GM21619 (cell line): ENCODE results near the gene SMPDL3B.
A peak's percentile ranks its signal among the peaks of the same experiment; 100 is the strongest.

Source experiments
- ATAC-seq: cut with Tn5 transposase; IDR thresholded peaks from one replicate; pipeline ENCODE4 v1.9.1; 2021; ENCODE audit not compliant: unreplicated experiment

The SMPDL3B gene

GRCh38 chr1:27934818-27935549 lies at the start of gene SMPDL3B:
Gene SMPDL3B, plus strand, starts transcription at chr1:27935000. Its CDS starts 184 bp downstream, at chr1:27935184.
- no peak for ATAC-seq

- ATAC-seq = no peak
Measured at GRCh38 chr1:27885114-27885528, 49.7 kb upstream of the SMPDL3B start.

- no peak for ATAC-seq
Measured at GRCh38 chr1:27885621-27886352, 49.0 kb upstream of the SMPDL3B start.

GRCh38 chr1:27886353-27886679 lies 48.5 kb upstream of the SMPDL3B start:
- ATAC-seq = no peak

GRCh38 chr1:27886744-27887143 lies 48.1 kb upstream of the SMPDL3B start:
- no peak for ATAC-seq

GRCh38 chr1:27887215-27888021 lies 47.4 kb upstream of the SMPDL3B start:
- ATAC-seq = no peak

- no peak for ATAC-seq
Measured at GRCh38 chr1:27889506-27889905, 45.3 kb upstream of the SMPDL3B start.

- ATAC-seq = peak; percentile 44
Measured at GRCh38 chr1:27891196-27891889, 43.5 kb upstream of the SMPDL3B start.

GRCh38 chr1:27894521-27894920 lies 40.3 kb upstream of the SMPDL3B start:
- no peak for ATAC-seq

- no peak for ATAC-seq
Measured at GRCh38 chr1:27906759-27907158, 28.0 kb upstream of the SMPDL3B start.

GRCh38 chr1:27912429-27912828 lies 22.4 kb upstream of the SMPDL3B start:
- ATAC-seq = no peak

- ATAC-seq = no peak
Measured at GRCh38 chr1:27915082-27915575, 19.7 kb upstream of the SMPDL3B start.

- no peak for ATAC-seq
Measured at GRCh38 chr1:27922272-27922671, 12.5 kb upstream of the SMPDL3B start.

GRCh38 chr1:27928216-27928954 lies 6.4 kb upstream of the SMPDL3B start:
- no peak for ATAC-seq

GRCh38 chr1:27931184-27931583 lies 3.6 kb upstream of the SMPDL3B start:
- ATAC-seq = no peak

GRCh38 chr1:27931759-27932158 lies 3.0 kb upstream of the SMPDL3B start:
- ATAC-seq = no peak

- no peak for ATAC-seq
Measured at GRCh38 chr1:27935721-27936120, 921 bp downstream of the SMPDL3B start.

- ATAC-seq = no peak
Measured at GRCh38 chr1:27936370-27936769, 1.6 kb downstream of the SMPDL3B start.

GRCh38 chr1:27937524-27937836 lies 2.7 kb downstream of the SMPDL3B start:
- ATAC-seq = no peak

- ATAC-seq = no peak
Measured at GRCh38 chr1:27938488-27938887, 3.7 kb downstream of the SMPDL3B start.
